Omental fat pad (tissue), 4 donors: ENCODE measurements around the gene MRRF. TPM values are rescaled to one million over a fixed set of nuclear protein-coding genes. Genes with fewer than 3 reads are reported as not detected.
"Not testable (repeated sequence)": the region's sequence is repeated elsewhere in the genome, so short reads cannot be mapped to it uniquely, and the experiment has no call there.

ENCODE experiments used
- ATAC-seq: fragments of 150-250 bp; one replicate; pipeline ENCODE4 v1.9.1; 2016; ENCODE audit warnings: mild to moderate bottlenecking, moderate library complexity; ENCODE audit not compliant: low FRiP score
- DNase-seq: peaks from one replicate; pipeline ENCODE4 v3.0.0-alpha.2; 2019; ENCODE audit warnings: low spot score
- CTCF ChIP-seq, 3 donors: fragments of 450-650 bp; IDR thresholded peaks; one replicate each; pipeline ENCODE4 v1.5.1; 2016 to 2017; ENCODE audit warnings: antibody characterized with exemption in 3 of 3, mild to moderate bottlenecking in 3 of 3, moderate library complexity in 2 of 3
- total RNA-seq, 4 donors: library from RNA; depleted of rRNA; stranded (reverse); fragments of >200 nt; gene quantifications; one replicate each; pipeline ENCODE4 v1.1.0, GENCODE V29; 2016

MRRF gene
- total RNA-seq, 4 donors from 2014 or later = 31.2 to 44.6 (median 38.1) TPM

GRCh38 chr9:122320413-122320881 is 55.8 kb downstream of the MRRF start:
- ATAC-seq = no peak
- no peak for DNase-seq

DNA sequence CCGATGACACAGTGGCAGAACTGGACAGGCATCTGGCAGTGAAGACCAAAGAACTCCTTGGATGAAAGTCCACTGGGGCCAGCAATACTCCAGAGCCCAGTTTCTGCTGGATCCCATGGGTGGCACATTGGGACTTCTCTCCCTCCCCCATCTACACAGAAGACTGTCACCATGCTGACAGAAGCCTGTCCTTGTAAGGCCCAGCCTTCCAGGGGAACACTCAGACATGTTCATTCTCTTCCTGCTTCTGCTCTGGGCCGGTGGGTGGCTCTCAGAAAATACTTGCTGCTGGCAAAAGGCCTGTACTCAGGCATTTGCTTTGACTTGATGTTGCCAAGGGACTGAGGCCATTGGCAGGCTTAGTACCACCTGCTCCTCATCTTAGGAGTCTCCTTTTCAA is 57.9 kb downstream of the MRRF start:
- no peak for TF ChIP-seq CTCF (IDR thresholded peaks at IDR 0.05)
- DNase-seq = no peak
- no peak for ATAC-seq

More at GRCh38 chr9:122320413-122320881, 55.8 kb downstream of the MRRF start:
- no peak for TF ChIP-seq CTCF (IDR thresholded peaks at IDR 0.05)

DNA sequence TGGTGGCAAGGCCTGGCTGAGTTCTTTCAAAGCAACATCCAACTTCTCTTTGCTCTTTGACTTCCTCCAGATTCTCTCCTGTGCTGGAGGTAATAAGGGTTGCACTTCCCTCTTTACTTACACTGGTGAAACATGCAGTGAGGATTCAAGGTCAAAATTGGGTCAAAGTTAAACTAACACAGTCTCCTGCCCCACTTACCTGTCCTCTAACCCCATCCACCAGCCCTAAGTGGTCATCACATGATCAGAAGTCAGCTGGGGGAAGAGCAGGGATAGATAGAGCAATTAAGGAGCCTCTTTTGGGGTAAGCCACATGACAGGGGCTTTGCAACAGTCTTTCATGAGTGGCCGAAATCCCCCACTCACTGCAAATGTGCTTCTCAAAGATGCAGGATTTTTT is 60.0 kb downstream of the MRRF start:
- not testable (repeated sequence) for ATAC-seq, DNase-seq

- ATAC-seq (no peak), DNase-seq (no peak)
- no peak for TF ChIP-seq CTCF (IDR thresholded peaks at IDR 0.05)
Observed at GRCh38 chr9:122325124-122325523, 60.4 kb downstream of the MRRF start.

GRCh38 chr9:122327175-122327574 is 62.5 kb downstream of the MRRF start:
- DNase-seq (no peak), ATAC-seq (no peak)
- no peak for TF ChIP-seq CTCF (IDR thresholded peaks at IDR 0.05)

GRCh38 chr9:122329597-122329996 is 64.9 kb downstream of the MRRF start:
- TF ChIP-seq CTCF (IDR thresholded peaks at IDR 0.05) = no peak
- DNase-seq (no peak), ATAC-seq (no peak)

DNA sequence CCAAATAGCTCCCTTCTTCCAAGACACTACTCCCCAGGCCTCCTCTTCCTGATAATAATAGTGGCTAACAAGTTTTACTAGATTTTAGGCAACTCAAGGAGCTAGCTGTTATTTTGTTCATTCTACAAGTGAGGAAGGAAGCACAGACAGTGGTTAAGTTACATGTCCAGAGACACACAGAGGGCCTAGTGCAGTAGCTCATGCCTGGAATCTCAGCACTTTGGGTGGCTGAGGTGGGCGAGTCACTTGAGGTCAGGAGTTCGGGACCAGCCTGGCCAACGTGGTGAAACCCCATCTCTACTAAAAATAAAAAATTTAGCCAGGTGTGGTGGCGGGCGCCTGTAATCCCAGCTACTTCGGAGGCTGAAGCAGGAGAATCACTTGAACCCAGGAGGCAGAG is 65.8 kb downstream of the MRRF start:
- not testable (repeated sequence) for DNase-seq, ATAC-seq

- no peak for ATAC-seq
- TF ChIP-seq CTCF (IDR thresholded peaks at IDR 0.05) = no peak
- no peak for DNase-seq
Observed at GRCh38 chr9:122331523-122331927, 66.8 kb downstream of the MRRF start.
